C4-2B (cell line): Measurements from ENCODE around the gene CEP70.

Experiments
- CTCF ChIP-seq: fragments of 450-650 bp; conservative IDR thresholded peaks from 2 replicates; pipeline ENCODE4 v1.5.1; 2017; ENCODE audit warnings: mild to moderate bottlenecking
- ZFX ChIP-seq: fragments of 450-650 bp; IDR thresholded peaks from 2 replicates; pipeline ENCODE4 v1.6.1; 2017

DNA sequence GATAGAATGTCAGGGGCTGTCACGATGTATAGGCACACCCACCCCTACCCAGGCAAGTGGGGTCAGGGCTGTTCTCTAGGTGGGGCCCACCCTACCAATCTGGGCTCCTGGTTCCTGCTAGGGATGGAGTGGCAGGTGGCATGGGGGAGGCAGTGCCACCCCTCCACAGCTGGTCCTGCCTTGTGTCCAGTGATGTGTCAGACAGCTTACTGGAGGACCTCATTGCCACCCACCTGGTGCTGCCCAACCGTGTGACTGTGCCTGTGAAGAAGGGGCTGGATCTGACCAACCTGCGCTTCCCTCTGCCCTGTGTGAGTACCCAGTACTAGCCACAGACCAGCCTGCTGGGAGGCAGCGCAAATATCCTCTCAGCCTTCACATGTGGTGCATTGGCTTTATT lies 132.2 kb downstream of the CEP70 start:
- TF ChIP-seq CTCF (no peak), ZFX (no peak)
